Astrocyte (in vitro differentiated cells and primary cell): ENCODE measurements around the gene ERCC5. TPM values are rescaled to one million over a fixed set of nuclear protein-coding genes. Genes with fewer than 3 reads are reported as not detected.

Experiments
- DNase-seq: peaks from one replicate; pipeline ENCODE4 v3.0.0-alpha.2; 2010; ENCODE audit warnings: low read depth
- FAIRE-seq: peaks from 2 replicates; lab custom pipeline; 2011; peaks lifted over from hg19 to GRCh38; lab: Jason Lieb, UNC
- H2AFZ ChIP-seq: 2 replicates; pipeline ENCODE4 v1.6.0; 2012; ENCODE audit warnings: low read depth, low read length, inconsistent platforms
- H3K27ac ChIP-seq: 2 replicates; pipeline ENCODE4 v1.5.1; 2011; ENCODE audit warnings: low read depth, low read length, inconsistent platforms
- H3K27me3 ChIP-seq: 2 replicates; pipeline ENCODE4 v1.6.0; 2011; ENCODE audit warnings: low read length, inconsistent platforms; ENCODE audit not compliant: insufficient read depth
- H3K36me3 ChIP-seq: 2 replicates; pipeline ENCODE4 v1.5.1; 2011; ENCODE audit warnings: low read length, inconsistent platforms; ENCODE audit not compliant: insufficient read depth
- H3K4me1 ChIP-seq: 2 replicates; pipeline ENCODE4 v1.5.1; 2011; ENCODE audit warnings: low read length, inconsistent platforms; ENCODE audit not compliant: insufficient read depth
- H3K4me2 ChIP-seq: 2 replicates; pipeline ENCODE4 v1.6.0; 2012; ENCODE audit warnings: low read length, inconsistent platforms
- H3K4me3 ChIP-seq: 2 replicates; pipeline ENCODE4 v1.5.1; 2011; ENCODE audit warnings: low read depth, mild to moderate bottlenecking, low read length, inconsistent platforms; ENCODE audit not compliant: insufficient read depth
- H3K79me2 ChIP-seq: 2 replicates; pipeline ENCODE4 v1.6.0; 2012; ENCODE audit warnings: mild to moderate bottlenecking, low read length, inconsistent platforms; ENCODE audit not compliant: insufficient read depth
- H3K9ac ChIP-seq: 2 replicates; pipeline ENCODE4 v1.6.0; 2012; ENCODE audit warnings: mild to moderate bottlenecking, low read length, inconsistent platforms
- H3K9me3 ChIP-seq: 2 replicates; pipeline ENCODE4 v1.5.1; 2012; ENCODE audit warnings: low read depth, mild to moderate bottlenecking, low read length, inconsistent platforms; ENCODE audit not compliant: insufficient read depth
- H4K20me1 ChIP-seq: 2 replicates; pipeline ENCODE4 v1.6.0; 2012; ENCODE audit warnings: low read length, inconsistent platforms; ENCODE audit not compliant: insufficient read depth
- H3K27ac Mint-ChIP-seq: one replicate; pipeline ENCODE4 v1.8.0; 2021; ENCODE audit warnings: mild to moderate bottlenecking, mixed read lengths; ENCODE audit not compliant: unreplicated experiment
- H3K27me3 Mint-ChIP-seq: one replicate; pipeline ENCODE4 v1.8.0; 2021; ENCODE audit warnings: low read depth, mixed read lengths; ENCODE audit not compliant: unreplicated experiment
- H3K36me3 Mint-ChIP-seq: one replicate; pipeline ENCODE4 v1.8.0; 2021; ENCODE audit warnings: low read depth, mixed read lengths; ENCODE audit not compliant: unreplicated experiment
- H3K4me1 Mint-ChIP-seq: one replicate; pipeline ENCODE4 v1.8.0; 2021; ENCODE audit warnings: low read depth, mixed read lengths; ENCODE audit not compliant: unreplicated experiment
- H3K4me3 Mint-ChIP-seq: one replicate; pipeline ENCODE4 v1.8.0; 2021; ENCODE audit warnings: mild to moderate bottlenecking, moderate library complexity, mixed read lengths; ENCODE audit not compliant: unreplicated experiment
- H3K9me3 Mint-ChIP-seq: one replicate; pipeline ENCODE4 v1.8.0; 2021; ENCODE audit warnings: mild to moderate bottlenecking, mixed read lengths; ENCODE audit not compliant: unreplicated experiment
- EZH2 ChIP-seq: IDR thresholded peaks from 2 replicates; pipeline ENCODE4 v1.6.1; 2012; ENCODE audit warnings: mild to moderate bottlenecking, low read length, inconsistent platforms; ENCODE audit not compliant: insufficient read depth
- total RNA-seq: library from RNA; stranded (reverse); gene quantifications from 2 replicates; pipeline ENCODE4 v1.2.1, GENCODE V29; 2021
- TF ChIP-seq, protein P1 (sequence below): IDR thresholded peaks from 2 replicates; pipeline ENCODE4 v1.5.1; 2011; ENCODE audit warnings: low read depth, mild to moderate bottlenecking, inconsistent platforms, low read length, moderate library complexity; ENCODE audit not compliant: insufficient read depth

ERCC5 gene
- total RNA-seq, 1 donor from 2014 or later: 42.9 TPM

DNA sequence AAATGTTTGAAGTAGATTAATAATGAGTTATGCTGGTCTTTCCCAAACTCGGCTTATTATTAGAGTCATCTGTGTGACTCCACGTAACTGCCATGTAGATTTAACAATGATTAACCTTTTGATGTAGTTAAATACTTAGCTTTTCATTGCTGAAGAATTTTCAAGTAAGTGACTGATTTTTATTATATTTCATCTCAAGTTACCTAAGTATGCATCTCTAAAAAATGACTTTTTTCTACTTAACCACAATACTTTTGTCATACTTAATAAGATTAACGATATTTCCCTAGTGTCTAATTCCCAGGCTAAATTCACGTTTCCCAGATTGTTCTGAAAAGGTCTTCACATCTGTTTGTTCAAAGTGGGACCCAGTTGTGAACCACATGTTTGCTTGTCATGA, 29.1 kb upstream of the ERCC5 start:
- Histone ChIP-seq H4K20me1 (peaks cover 3% of the 10 kb centered on the region), H3K27ac (no peak overlapping the region), H3K4me2 (no peak overlapping the region), H3K27me3 (no peaks in the 10 kb centered on the region), H3K36me3 (peaks cover 1% of the 10 kb centered on the region), H2AFZ (no peak overlapping the region), H3K79me2 (peaks cover 51% of the 10 kb centered on the region), H3K4me1 (peaks cover 9% of the 10 kb centered on the region), H3K4me3 (no peak overlapping the region), H3K9me3 (no peaks in the 10 kb centered on the region), H3K9ac (no peak overlapping the region)
- Mint-ChIP-seq H3K27ac (no peak overlapping the region), H3K4me3 (no peak overlapping the region), H3K4me1 (peaks cover 38% of the 10 kb centered on the region), H3K9me3 (no peaks in the 10 kb centered on the region), H3K36me3 (peaks cover 8% of the 10 kb centered on the region), H3K27me3 (no peaks in the 10 kb centered on the region)
- TF ChIP-seq, protein P1, sequence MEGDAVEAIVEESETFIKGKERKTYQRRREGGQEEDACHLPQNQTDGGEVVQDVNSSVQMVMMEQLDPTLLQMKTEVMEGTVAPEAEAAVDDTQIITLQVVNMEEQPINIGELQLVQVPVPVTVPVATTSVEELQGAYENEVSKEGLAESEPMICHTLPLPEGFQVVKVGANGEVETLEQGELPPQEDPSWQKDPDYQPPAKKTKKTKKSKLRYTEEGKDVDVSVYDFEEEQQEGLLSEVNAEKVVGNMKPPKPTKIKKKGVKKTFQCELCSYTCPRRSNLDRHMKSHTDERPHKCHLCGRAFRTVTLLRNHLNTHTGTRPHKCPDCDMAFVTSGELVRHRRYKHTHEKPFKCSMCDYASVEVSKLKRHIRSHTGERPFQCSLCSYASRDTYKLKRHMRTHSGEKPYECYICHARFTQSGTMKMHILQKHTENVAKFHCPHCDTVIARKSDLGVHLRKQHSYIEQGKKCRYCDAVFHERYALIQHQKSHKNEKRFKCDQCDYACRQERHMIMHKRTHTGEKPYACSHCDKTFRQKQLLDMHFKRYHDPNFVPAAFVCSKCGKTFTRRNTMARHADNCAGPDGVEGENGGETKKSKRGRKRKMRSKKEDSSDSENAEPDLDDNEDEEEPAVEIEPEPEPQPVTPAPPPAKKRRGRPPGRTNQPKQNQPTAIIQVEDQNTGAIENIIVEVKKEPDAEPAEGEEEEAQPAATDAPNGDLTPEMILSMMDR: no peak
- no peak for TF ChIP-seq EZH2
- no peak for DNase-seq
- no peak for FAIRE-seq

DNA sequence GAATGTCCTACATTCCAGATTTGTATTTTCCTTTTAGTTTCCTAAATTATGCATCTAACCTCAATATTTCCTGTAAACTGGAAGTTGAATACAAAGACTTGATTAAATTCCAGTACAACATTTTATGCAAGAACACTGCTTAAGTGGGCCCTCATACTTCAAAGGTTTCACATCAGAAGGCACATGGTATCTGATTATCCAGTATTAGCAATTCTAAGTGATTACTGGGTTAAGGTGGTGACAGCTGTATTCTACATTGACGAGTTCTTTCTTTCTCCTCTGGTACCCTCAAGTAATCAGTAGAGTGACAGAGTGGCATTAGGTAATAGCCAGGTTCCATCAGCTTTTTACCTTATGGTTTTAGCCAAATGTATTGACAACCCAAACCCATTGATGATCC, 28.6 kb upstream of the ERCC5 start:
- no peaks in the 10 kb centered on the region for H3K27me3 Mint-ChIP-seq
- Histone ChIP-seq H3K4me2 (no peak overlapping the region), H2AFZ (no peak overlapping the region), H3K4me1 (peaks cover 9% of the 10 kb centered on the region), H4K20me1 (peaks cover 3% of the 10 kb centered on the region), H3K4me3 (no peak overlapping the region), H3K27ac (no peak overlapping the region), H3K9me3 (no peaks in the 10 kb centered on the region), H3K36me3 (peaks cover 7% of the 10 kb centered on the region), H3K79me2 (peaks cover 46% of the 10 kb centered on the region), H3K27me3 (no peaks in the 10 kb centered on the region), H3K9ac (no peak overlapping the region)
- H3K4me1 Mint-ChIP-seq: peaks cover 33% of the 10 kb centered on the region
- TF ChIP-seq, protein P1: no peak
- no peak for TF ChIP-seq EZH2
- no peak overlapping the region for H3K4me3 Mint-ChIP-seq
- DNase-seq: no peak
- peaks cover 4% of the 10 kb centered on the region for H3K36me3 Mint-ChIP-seq
- no peaks in the 10 kb centered on the region for H3K9me3 Mint-ChIP-seq
- peak overlapping the region; percentile 47 for H3K27ac Mint-ChIP-seq
- peak; percentile 43 for FAIRE-seq

DNA sequence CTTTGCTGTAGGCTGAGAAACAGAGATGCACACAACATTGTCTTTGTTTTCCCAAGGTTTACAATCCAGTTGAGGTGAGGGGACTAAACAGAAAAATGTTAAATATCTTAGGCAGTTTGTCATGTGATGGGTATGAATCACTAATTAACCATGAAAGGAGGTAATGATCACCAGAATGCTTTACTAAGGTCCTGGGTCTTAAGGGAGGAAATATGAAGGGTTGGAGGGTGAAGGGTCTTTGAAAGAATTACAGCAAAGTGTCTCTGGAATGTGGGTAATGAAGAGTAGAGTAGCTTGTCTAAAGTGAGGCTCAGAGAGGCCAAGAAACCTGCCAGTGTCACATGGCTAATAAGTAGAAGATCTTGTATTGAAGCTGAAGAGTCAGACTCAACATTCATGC, 27.9 kb upstream of the ERCC5 start:
- no peaks in the 10 kb centered on the region for H3K9me3 ChIP-seq
- peak; percentile 53 for DNase-seq
- H3K36me3 ChIP-seq: peaks cover 9% of the 10 kb centered on the region
- FAIRE-seq: no peak
- H3K27me3 ChIP-seq: no peaks in the 10 kb centered on the region
- no peak overlapping the region for H3K27ac ChIP-seq
- TF ChIP-seq, protein P1: no peak
- TF ChIP-seq EZH2: no peak
- H3K4me1 ChIP-seq: peaks cover 2% of the 10 kb centered on the region
- no peak overlapping the region for H3K9ac ChIP-seq
- H3K4me2 ChIP-seq: no peak overlapping the region
- Mint-ChIP-seq H3K27me3 (no peaks in the 10 kb centered on the region), H3K27ac (peak overlapping the region; percentile 43), H3K4me1 (peaks cover 26% of the 10 kb centered on the region), H3K36me3 (peaks cover 4% of the 10 kb centered on the region), H3K9me3 (no peaks in the 10 kb centered on the region), H3K4me3 (no peak overlapping the region)
- H4K20me1 ChIP-seq: peaks cover 3% of the 10 kb centered on the region
- H3K79me2 ChIP-seq: peaks cover 40% of the 10 kb centered on the region
- no peak overlapping the region for H3K4me3 ChIP-seq
- no peak overlapping the region for H2AFZ ChIP-seq
